Hematopoietic multipotent progenitor cell treated with erythropoietin and hydrocortisone succinate and interleukin-3 and kit ligand, for 4 days (in vitro differentiated cells): Measurements from ENCODE around the gene FSTL5.
A peak's percentile ranks its signal among the peaks of the same experiment; 100 is the strongest.

Source experiments
- DNase-seq: peaks from one replicate; pipeline ENCODE4 v3.0.0-alpha.2; 2015

The FSTL5 gene

GRCh38 chr4:161696944-161697343 lies 466.9 kb downstream of the FSTL5 start:
- no peak for DNase-seq

- no peak for DNase-seq
Observed at GRCh38 chr4:161680146-161680545, 483.7 kb downstream of the FSTL5 start.

DNA sequence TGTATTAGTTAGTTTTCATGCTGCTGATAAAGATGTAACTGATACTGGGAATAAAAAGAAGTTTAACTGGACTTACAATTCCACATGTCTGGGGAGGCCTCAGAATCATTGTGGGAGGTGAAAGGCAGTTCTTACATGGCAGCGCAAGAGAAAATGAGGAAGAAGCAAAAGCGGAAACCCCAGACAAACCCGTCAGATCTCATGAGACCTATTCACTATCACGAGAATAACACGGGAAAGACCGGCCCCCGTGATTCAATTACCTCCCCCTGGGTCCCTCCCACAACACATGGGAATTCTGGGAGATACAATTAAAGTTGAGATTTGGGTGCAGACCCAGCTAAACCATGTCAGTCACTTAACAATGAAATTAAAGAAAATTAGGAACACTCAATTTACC lies 499.1 kb downstream of the FSTL5 start:
- DNase-seq, result no peak

- no peak for DNase-seq
Observed at GRCh38 chr4:161663844-161664243, 500.0 kb downstream of the FSTL5 start.

DNA sequence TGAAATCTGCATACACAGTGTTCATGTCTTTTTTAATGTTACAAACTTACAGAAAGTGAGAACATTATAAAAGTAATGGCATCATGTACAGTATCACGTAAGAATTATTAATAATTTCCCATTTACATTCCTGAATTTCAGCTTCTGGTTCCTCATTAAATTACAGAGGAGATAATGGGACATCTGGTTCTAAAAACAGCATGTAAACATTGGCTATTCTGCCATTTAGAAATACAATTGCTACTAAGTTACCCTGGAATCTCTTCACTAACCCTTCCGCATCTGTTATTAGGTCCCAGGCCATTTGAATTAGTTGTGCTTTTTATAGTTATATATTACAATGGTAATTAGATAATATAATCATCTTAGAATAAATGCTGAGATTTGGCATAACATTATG lies 505.1 kb downstream of the FSTL5 start:
- no peak for DNase-seq

DNA sequence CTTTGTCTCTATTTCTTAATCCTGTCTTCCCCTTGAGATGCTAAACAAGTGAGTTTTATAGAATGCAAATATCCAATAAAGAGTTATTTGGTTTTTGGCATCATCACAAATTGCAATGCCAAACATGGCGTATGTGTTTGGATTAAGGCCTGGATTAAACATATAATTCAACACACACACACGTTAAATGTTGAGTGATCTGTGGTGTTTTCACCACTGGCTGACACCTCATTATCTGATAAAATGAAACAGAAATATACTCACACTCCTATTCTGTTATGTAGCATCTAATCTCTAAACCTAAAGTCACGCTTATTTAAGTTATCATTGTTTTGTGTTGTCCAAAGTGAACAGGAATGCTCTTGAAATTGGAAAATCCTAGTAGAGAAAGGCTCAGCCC lies 506.2 kb downstream of the FSTL5 start:
- DNase-seq, result no peak

GRCh38 chr4:161656594-161656993 lies 507.2 kb downstream of the FSTL5 start:
- no peak for DNase-seq

DNA sequence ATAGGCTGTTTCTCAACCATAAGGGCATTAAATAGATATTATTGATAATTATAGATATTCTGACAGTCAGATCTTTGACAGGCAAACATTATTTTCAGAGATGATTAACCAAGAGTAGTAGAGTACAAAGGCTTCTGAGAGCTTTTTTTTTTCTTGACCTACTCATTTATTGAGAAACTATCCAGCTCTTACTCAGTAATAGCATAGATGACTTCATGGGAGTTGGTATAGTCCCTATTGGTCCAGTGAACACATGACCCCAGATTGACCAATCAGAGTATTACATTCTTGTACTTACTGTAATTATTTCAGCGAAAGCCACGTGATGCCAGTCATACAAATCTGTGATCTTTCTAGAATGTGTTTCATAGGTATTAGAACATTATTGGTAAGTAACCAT lies 508.7 kb downstream of the FSTL5 start:
- DNase-seq, result no peak

DNA sequence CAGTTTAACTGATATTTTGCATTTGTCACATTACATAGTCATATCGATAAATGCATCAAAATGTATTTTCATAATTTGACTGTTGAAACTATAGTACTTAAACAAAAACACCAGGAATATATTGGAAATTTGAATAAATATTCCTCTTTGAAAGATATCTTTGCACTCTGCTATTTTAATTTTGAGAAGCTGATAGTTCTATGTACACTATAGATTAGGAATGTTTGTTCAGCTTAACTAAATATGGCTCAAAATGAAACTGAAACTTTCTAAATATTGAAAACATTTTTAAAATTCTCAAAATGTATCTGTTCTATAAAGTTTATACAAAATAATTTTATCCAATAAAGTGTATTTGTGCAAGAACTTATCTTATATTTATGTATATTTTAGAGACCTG lies 510.1 kb downstream of the FSTL5 start:
- no peak for DNase-seq

DNA sequence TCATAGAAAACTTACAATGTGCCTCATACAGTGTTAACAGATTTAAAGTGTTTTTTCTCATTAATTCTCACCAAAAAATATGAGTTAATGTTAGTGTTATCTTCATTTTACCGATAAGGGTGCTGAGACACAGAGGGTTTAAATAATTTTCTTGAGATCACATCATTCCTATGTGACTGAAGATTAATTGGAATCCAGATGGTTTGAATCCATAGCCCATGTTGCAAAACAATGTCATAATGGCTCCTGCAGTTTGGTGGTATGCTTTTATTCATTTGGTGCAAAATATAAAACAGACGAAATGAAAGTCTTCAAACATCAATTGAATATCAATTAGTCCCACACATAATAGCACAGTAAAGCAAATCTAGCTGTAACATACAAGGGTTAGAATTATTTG lies 512.2 kb downstream of the FSTL5 start:
- DNase-seq, result no peak

DNA sequence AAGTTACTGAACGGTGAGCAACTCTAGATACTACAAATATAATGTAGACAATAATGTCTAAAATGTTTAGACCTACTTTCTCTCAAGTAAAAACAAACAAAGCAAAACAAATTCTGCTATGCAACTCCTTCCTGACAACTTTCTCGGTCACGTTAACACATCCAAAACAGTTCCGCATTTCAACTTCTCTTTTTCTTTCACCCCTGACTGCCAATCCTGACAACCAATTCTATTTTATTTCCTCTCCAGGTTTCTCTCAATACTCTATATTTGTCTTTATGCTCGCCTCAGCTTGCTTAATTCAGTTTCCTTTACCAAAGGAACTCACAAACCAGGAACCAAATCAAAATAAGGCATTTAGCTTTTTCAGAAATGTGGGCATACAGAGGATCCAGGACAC lies 513.0 kb downstream of the FSTL5 start:
- peak; percentile 80 for DNase-seq

DNA sequence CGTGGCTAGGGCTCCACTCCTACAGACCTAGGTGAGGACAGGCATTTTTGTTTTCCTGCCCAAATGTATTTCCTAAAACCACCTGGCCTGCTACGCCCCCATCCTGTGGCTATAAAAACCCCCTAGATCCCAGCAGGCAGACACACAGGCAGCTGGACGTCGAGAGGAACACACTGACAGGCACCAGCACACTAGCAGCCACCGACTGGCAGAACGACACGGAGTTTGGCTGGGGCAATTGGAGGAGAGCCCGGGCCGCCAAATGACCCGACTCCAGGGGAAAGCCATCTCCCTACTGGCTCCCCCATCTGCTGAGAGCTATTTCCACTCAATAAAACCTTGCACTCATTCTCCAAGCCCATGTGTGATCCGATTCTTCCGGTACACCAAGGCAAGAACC lies 516.0 kb downstream of the FSTL5 start:
- no peak for DNase-seq

- DNase-seq, result peak; percentile 32
Observed at GRCh38 chr4:161642708-161643107, 521.1 kb downstream of the FSTL5 start.

- no peak for DNase-seq
Observed at GRCh38 chr4:161629694-161630441, 533.9 kb downstream of the FSTL5 start.

DNA sequence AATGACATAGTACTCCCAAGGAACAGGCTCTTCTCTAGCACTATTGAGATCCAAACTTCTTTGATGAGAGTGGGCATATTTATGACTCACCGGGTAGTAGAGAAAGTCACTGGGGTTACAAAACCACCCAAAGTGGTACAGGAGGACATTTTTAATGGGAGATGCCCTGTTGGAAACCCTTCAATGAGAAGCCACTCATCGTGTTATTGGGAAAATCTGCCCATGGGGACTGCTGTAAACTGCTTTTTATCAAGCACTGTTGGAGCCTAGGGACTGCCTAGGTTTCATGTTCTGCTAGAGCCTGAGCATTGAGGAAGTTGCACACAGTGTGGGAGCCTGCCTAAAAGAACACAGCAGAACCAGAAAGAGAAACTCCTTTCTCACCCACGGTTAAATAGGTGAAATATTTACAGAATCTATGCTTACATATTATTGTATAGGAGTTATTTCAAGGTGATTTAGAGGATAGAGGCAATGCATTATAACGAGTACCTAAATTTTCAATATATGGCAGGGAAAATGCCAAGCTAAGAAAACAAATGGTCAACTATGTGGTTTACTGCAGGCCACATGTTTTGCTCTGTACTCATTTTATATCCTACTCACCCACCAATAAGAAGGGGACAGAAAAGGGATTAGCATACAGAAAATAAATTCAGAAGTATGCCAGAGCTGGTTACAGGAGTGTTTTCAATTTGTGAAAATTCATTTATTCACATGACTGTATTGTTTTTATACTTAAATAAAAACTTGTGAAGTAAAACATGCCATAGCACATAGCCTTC lies 559.1 kb downstream of the FSTL5 start:
- peak; percentile 24 for DNase-seq

DNA sequence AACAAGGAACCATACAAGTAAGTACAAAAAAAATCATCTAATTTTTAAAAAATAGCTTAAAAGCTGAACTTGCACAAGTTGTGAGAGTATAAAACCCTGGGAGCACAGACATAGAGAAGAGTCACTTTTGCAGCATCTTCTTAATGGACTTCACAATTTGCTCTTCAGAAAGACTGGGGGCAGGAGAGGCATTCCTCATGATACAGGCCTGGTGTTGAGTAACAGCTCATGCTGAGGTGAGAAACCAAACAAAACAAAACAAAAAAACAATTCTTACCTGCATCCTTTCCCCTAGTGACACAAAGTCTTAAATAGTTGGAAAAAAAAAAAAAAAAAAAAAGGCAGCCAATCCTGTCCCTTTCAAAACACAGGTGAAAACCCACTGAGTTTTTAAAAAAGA lies 562.8 kb downstream of the FSTL5 start:
- DNase-seq, result no peak

GRCh38 chr4:161595230-161595771 lies 568.5 kb downstream of the FSTL5 start:
- DNase-seq, result no peak

GRCh38 chr4:161585011-161585410 lies 578.8 kb downstream of the FSTL5 start:
- DNase-seq, result no peak

GRCh38 chr4:161583549-161583948 lies 580.3 kb downstream of the FSTL5 start:
- no peak for DNase-seq

- peak; percentile 16 for DNase-seq
Observed at GRCh38 chr4:161581262-161582230, 582.3 kb downstream of the FSTL5 start.

- no peak for DNase-seq
Observed at GRCh38 chr4:161577579-161578301, 586.1 kb downstream of the FSTL5 start.

DNA sequence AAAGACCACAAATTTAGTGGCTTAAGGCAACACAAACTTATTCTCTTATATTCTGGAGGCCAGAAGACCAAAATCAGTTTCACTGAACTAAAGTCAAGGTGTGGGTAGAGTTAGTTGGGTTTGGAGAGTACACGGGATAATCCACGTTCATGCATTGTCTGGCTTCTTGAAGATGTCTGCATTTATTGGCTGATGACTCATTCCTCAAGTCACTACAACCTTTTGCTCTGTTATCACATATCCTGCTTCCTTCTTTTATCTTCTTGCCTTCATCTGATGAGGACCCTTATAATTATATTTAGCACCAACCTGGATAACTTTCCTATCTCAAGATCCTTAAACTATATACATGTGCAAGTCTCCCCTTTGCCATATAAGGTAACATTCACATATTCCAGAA lies 590.0 kb downstream of the FSTL5 start:
- no peak for DNase-seq
